ENCODE results near the gene SSNA1.

The SSNA1 gene

DNA sequence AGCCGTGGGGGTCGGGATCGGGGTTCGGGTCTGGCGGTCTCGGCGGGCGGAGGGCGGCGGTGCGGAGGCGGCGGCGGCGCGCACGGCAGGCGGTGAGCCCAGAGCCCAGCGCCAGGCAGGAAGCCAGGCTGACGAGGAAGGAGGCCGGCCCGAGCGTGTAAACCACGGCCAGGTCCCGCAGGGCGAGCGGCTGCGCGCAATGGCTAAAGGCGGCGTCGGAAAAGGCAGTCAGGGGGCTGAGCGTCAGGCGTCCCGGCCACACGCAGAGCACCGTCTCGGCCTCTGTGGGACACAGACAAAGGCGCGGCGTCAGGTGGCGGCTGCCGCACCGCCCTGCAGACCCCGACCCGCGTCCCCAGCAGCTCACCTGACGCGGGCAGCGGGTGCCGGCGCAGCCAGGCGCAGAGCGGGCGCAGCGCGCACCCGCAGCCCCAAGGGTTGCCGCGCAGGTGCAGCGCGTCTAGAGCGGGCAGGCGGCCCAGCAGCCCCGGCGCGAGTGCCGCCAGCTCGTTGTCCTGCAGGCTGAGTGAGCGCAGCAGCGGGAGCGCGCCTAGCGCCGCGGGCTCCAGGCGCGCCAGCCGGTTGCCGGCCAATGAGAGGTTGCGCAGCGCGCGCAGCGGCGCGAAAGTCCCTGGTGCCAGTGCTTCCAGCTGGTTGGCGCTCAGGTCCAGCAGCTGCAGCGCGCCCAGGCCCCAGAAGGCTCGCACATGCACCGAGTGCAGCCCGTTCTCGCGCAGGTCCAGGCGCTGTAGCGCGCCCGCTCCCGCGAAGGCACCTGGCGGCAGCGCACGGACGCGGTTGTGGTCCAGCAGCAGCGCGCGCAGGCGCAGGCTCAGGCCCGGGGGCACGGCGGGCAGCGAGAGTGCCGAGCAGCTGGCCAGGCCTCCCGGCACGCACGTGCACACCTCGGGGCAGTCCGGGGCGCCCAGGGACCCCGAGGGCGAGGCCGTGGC is 19.3 kb upstream of the SSNA1 start:
- no peak for DNase-seq

DNA sequence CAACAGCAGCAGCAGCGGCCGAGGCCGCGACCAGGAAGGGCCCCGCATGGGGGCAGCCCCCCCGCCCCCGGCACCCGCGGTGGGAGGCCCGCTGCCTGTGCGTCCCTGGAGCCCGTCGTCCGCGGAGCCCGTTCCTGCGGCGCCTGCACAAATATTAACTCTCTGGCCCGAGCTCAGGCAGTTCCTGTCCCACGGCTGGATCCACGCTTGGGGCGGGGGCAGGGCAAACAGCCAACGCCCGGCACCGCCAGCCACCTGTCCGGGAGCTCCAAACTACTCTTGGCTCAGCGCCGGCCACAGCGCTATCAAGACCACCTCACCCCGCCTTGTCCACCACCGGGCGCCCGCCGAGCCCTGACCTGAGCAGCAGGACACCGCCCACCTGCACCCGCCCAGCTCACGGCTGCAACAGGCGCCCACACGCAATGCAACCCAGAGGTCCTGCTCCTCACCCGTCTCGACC is 18.5 kb upstream of the SSNA1 start, which contains the start of gene LRRC26:
TSS of gene LRRC26 (minus strand) at position 156 of the 463 bp plus-strand sequence. CDS start at position 48, 108 bp downstream.
- no peak for DNase-seq

DNA sequence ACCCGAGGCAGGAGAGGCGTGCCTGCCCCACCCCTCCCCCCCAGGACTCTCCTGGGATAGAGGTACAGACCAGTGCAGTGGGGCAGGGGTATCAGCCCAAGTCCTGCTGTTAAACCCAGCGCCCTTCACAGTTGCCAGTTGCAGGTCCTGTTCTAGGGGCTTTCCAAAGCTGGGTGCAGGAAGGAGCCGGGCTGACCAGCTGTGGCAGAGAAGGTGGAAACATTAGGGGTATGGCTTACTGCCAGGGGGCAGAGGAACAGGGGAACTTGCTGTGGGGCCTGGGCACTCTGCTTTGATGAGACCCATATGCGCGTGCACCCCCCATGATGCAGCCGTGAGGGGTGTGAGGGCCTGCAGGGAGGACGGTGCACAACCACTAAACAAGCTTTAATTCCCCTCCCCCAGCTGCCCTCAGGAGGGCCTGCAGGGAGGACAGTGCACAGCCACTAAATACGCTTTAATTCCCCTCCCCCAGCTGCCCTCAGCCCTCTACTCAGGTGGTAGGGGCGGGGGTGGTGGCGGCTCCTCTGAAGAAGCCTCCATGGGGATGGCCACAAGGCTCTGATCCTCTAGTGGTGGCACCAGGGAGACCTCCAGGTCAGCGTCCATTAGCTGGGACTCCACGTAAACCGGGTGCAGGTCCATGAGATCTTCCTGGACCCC is 17.9 kb upstream of the SSNA1 start:
- DNase-seq = no peak

DNA sequence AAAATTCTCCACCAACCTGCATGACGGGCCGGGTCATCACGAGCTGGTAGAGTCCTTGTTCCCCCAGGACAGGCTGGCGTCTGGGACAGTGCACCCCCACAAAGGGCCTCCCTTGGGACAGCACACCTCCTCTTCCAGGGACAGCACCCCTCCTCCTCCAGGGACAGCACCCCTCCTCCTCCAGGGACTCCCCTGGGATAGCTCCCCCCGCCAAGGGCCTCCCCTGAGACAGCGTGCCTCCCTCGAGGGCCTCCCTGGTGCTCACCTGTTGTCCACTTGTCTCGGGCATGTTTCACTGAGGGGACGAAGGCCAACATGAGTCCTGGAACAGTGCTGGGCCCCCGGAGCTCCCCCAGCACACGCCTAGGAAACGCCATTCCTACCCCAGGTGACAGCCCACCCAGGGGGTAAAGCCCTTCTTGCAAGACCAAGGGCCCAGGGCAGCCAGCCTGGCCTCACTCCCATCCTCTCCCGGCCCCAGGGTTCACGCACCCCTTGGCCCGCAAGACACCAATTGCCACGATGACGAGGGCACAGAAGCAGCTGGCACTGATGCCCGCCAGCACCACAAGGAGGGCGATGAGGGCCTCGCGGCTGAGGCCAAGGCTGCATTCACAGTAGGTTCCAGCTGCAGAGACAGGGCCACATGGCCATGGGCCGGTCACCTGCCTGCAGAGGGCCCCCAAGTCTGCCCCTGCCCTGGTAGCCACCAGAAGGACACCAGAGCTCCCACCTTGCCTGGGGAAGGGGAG is 17.2 kb upstream of the SSNA1 start:
- no peak for DNase-seq

DNA sequence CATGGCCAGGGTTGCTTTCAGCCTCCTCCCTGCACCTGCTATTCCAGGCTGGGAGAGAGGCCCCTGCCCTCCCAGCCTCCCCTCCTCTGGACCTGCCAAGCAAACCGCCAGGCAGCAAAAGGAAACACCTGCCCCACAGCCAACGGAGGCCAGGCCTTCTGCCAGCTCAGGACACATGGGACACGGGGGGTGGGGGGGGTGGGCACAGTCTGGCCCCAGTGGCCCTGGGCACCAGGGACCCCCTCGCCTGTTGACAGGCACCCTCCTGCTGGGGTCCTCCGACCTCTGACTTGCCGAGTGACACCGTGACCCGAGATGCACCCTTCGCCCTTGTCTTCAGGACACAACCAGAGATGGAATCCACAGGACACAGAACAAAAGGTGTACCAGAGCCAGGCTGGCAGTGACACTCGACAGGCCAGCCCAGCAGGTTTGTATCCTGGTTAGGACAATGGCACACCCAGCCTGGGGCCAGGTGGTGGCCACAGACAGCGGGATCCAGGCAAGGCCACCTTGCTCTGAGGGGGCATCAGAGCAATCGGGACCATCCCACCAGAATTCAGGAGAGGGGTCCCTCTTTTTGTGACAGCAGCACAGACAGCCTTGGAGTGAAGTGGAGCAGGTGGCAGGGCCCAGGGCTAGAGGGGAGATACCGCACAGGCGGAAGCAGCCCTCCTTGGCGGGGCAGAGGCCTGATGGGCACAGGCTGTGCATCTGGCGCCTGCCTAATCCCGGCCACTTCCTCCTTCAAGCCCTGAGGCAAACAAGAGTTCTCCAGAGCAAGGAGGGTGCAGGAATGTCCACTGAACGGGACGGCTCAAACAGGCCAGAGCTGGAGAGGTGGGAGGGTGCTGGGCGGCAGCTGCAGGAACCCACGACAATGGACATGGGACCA is 15.3 kb upstream of the SSNA1 start:
- no peak for DNase-seq

DNA sequence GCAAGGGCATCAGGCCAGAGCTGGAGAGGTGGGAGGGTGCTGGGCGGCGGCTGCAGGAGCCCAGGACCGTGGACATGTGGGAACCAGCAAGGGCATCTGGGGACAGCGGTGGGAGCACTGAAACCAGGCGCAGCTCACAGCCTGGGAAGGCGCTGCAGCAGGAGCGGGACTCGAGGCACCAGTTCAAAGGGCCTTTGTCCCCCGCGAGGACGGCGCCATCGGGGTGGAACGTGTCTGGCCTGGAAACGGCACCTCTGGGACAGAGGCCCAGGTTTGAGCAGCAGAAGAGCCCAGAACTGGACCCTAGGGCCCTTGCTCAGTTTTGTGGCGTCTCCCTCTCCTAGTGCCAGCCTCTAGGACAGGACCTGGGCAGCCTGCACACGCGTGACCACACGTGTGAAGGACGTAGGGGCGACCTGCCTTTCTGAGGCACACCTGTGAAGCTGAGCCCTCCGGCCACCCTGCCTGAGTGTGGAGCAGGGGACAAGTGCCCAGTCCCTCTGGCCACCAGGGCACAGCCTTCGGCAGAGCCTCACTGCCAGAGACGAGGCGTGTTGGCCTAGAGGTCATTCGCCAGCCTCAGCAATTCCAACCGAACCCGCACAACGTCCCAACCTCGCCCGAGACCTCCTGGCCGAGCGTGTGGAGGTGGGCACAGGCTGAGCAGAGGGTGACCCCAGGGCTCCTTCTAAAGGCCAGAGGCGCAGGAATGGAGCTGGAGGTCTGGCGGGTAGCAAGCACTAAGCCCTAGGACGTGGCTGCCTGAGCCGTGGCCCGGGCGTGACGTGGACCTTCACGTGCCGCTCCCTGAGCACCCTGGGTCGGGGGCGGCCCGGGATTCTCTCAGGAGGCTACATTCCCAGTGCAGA is 14.4 kb upstream of the SSNA1 start:
- no peak for DNase-seq

DNA sequence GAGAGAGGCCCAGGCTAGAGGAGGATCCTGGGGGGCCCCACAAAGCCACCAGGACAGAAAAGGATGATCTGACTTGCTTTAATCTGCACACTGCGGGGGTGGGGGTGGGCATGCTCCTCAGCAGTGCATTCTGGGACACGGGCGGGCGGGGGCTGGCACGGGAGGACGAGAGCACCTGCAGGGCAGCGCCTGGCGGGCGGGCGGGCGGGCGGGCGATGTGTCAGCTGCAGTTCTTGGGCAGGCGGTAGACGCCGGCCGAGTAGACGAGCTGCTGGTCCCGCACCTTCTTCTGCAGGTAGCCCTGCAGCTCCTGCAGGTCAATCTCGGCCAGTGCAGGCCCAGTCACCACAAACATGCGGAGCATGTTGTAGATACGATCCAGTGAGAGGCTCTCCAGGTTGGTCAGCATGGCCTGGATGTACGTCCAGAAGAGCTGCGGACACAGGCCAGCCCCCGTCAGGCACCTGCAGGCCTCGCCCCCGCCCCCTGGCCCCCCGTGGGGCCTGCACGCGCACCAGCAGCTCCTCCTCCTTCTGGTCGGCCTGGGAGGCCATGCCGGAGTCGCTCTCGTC is 13.7 kb upstream of the SSNA1 start:
- DNase-seq = no peak

DNA sequence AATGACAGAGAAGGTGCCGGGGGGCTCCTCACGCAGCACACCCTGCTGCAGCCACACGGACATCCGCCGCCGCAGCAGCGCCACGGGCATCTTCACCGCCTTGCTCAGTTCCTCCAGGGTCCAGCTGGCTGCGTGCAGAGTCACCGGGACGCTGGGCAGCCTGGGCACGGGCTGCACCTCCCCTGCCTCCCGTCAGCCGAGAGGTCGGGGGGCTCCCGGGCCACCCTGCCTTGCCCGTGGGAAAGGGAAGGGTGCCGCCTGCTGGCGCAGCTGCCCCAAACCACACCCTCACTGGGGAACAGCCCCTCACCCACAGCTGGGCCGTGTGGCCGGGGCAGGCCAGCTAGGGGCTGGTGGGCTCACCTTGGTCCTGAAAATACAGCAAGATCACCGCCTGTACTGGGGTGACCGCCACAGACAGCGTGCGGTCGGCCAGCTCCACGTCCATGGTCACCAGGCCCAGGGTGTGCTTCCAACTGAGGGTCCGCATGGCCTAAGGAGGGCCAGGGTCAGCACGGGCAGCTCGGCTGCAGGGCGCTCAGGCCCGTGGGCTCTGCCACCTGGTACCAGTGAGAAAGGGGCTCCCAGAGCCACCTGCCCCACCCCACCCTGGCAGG is 13.0 kb upstream of the SSNA1 start:
- DNase-seq = no peak

DNA sequence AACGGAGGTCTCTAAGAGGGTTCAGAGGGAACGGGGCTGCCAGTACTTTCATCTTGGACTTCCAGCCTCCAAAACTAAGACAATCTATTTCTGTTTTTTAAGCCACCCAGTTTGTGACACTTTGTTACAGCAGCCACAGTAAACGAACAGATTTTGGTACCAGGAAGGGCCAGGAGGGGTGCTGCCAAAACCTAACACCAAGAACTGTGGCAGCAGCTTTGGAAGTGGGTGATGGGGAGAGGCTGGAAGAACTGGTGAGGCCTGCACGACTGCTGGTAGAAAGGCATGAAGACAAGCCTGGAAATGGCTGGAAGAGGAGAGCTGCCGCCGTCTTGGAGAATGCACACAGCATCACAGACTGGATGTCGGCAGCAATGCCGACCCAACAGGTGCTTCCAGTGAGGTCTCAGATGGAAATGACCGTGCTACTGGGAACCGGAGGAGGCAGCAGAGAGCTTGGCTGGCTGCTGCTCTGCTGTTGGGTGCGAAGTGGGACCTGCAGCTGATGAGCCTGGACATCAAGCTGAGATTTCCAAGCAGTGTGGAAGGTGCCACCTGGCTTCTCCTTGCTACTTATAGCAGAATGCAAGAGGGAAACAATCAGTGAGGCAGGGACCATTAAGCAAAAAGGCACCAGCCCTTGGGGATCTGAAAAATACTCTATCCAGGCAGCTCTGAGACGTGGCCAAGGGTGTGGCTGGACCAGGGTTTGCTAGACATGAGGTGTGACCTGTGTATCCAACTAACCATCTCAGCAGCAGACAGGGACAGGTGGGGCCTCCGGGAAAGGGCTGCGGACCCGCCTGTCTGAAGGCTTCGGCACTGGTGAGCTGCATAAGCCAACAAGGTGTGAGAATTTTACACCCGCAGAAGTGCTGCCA is 11.9 kb upstream of the SSNA1 start:
- DNase-seq = no peak

DNA sequence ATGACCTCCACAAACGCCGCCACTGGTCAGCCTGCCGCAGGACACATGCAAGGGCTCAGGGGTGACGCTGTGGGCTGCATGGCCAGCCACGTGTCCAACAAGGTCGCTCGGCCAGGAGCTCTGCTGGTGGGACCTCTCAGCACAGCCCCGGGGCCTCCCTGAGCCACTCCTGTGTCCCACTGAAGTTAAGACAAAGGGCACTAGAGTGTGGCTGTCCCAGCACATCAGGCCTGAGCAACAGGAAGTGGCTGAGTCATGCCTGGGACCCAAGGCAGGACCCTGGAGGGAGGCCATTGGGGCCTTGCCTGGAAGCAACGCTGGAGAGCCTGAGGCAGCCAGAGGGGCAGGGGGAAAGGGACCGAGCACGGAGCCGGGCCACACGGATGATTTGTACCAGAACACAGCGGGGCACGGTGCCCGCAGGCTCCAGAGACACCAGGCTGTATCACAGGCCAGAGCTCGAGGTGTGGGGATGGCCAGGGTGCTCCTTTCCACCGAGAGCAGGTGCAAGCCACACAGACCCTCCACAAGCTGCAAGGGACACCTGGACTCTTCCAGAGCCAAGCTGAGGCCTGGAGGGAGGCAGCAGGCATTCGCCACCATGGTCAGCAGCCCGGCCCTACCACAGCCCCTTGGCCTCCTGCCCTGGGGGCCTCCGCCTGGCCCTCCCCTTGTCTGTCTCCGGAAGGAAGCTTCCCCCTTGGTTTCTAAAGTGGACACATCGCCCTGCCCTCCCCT is 10.1 kb upstream of the SSNA1 start:
- DNase-seq = no peak

DNA sequence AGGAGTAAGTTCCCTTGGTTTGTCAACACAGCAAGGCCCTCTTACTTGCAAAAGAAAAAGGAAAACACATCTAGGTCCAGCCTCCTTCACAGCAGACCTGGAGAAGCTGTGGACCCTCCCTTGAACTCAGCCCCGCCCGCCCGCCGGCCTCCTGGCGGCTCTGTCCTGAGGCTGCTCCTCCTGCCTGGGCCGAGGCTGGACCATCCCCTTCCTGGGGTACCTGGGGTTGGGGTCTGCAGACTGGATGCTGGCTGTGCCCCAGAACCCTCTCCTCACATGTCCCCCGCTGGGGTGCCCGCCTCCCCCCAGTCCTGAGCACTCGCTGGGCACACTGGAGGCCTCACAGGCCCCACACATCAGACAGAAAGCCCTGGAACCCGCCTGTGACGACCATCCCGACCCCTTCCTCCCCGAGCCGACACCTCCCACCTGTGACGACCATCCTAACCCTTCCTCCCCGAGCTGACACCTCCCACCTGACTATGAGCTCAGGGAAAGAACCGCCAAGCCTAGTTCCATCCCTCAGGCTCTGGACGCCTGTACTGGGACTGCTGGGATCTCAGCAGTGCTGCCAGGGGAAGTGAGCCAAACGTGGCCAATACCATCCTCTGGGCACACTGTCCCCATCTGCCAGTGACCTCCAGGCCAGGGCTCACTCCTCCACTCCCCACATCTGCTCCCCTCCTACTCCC is 9.4 kb upstream of the SSNA1 start:
- no peak for DNase-seq

DNA sequence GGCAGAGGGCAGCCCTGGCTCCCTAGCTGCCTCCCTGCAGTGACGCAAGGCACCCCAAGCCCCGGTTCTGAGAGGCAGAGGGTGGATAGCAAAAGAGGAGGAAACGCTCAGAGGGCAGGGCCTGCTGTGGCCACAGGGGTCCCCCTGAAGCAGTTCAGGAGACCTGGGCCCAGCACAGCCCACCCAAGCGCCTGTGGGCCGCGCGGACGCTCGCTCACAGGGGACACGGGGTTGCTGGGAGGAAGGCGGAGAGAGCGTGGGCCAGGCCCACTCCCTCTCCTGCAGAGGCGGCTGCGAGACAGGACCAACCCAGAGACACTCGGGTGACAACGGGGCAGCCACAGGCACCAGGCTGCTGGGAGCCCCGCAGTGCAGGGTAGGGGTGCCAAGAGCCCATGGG is 8.7 kb upstream of the SSNA1 start:
- no peak for DNase-seq

DNA sequence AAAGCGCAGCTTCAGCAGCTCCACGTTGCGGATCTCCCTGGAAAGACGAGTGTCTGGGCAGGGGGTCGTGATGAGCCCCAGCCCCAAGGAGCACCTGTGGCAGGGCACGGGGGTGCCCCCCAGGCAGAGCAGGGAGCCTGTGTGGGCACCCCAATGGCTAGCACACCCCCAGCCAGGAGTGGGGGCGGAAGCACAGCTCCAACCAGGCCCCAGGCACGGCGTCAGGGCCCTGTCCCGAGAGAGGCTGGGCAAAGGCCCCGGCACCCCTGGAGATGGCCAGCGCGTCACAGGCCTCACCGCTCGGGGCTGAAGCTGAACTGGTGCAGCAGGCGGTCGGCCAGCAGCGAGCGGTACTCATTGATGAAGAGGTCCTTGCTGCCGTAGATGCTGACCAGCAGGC is 8.0 kb upstream of the SSNA1 start:
- DNase-seq = no peak

DNA sequence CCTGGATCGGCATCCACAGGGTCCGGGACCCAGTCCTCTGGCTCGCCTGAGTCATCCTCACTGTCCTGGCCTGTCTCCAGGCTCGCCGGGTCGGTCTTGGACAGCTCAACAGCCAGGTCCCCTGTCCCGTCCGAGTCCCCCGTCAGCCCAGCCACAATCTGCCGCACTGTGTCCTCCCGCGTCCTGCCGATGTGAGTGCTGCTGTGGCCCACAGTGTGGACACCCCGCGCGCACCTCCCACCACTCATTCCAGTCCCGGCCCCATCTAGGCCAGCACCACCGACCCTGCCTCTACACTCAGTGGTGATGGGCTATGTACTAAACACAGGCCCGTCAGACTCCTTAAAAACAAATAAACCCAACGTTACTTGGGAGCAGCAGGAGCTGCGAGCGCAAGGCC is 6.8 kb upstream of the SSNA1 start:
- no peak for DNase-seq

DNA sequence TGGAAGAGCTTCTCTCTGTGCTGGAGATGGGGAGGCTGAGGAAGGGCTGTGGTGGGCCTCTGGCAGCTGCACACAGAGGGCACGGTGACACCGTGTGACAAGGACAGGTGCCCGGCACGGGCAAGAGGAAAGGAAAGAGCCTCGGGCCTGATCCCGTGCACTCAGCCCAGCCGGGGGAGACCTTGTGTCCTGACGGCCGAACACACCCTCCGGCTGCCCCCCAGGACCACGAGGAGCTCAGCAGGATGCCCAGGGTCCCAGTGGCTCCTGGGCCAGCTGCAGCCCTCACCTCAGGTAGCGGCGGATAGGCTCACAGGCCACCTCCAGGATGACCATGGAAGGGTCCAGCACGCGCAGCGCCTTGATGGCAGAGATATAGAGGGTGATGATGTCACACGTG is 5.6 kb upstream of the SSNA1 start:
- no peak for DNase-seq

DNA sequence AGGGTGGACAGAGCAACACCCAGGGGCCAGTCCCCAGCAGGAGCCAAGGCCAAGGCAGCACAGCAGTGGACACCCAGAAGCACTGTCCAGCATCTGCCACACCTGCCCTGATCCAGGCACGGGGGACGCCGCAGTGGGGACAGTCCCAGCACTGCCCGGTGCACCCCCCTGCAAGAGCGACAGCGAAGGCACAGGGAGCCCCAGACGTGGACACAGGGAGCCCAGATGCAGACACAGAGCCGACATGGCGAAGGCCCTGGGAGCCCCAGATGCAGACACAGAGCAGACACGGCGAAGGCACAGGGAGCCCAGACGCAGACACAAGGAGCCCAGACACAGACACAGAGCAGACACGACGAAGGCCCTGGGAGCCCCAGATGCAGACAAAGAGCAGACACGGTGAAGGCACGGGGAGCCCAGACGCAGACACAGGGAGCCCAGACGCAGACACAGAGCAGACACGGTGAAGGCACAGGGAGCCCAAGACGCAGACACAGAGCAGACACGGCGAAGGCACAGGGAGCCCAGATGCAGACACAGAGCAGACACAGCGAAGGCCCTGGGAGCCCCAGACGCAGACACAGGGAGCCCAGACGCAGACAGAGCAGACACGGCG is 4.4 kb upstream of the SSNA1 start:
- no peak for DNase-seq

DNA sequence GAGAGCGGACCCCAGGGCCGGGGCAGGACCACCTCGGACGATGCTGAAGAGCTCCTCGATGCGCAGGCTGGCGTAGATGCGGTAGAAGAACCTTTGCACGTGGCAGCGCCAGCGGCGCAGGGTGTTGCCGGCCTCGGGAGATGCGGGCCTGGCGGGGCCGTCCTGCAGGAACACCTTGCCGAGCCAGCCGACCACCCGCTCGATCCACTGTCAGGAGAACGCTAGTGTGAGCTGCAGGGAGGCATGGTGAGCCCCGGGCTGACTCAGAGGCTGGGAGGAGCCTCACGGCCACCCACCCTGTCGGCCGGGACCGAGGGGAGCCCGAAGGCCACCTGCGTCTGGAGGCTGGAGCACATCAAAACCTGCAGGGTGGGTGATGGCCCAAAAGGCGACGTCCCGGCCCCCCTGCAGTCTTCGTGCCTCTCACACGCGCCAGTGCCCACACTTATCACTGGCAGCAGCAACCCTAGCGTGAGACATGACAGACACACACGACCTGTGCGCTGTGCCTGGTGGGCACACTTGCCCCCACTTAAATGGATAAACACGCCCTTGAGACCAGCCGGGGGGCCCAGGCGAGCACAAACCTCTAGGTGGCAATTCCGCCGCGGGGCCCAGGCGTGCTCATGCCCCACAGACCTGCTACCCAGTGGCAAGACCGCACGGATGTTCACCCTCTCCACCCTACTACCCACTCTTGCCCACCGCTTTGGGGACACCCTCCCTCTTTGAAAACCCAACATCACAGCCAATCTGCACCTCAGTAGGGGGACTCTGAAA is 3.4 kb upstream of the SSNA1 start:
- DNase-seq = no peak
